LNCaP clone FGC (cell line): Measurements from ENCODE around the gene TBC1D14.

Experiments
- DNase-seq: peaks from one replicate; pipeline ENCODE4 v3.0.0-alpha.2; 2011; ENCODE audit warnings: low read depth
- H3K4me3 ChIP-seq: 2 replicates; pipeline ENCODE4 v1.5.1; 2011; ENCODE audit warnings: mild to moderate bottlenecking, low read depth, low read length, control low read depth
- TF ChIP-seq, protein P1 (sequence below): IDR thresholded peaks from 2 replicates; pipeline ENCODE4 v1.5.1; 2012; ENCODE audit warnings: mild to moderate bottlenecking; ENCODE audit not compliant: control insufficient read depth, insufficient read depth; ENCODE audit errors: extremely low read depth

The TBC1D14 gene

DNA sequence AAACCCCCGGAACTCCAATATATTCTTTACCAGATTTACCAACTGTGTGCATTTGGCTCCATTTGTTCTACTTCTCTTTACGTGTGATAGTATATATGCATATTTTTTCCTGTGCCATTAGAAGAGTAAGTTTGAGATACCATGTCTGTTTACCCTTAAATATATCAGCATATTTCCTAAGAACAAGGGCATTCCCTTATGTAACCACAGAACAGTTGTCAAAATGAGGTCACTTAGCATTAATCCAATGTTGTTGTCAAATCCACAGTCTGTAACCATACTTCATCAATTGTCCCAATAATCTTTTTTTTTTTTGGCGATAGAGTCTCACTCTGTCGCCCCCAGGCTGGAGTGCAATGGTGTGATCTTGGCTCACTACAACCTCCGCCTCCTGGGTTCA is 55.2 kb downstream of the TBC1D14 start:
- no peak for DNase-seq
- TF ChIP-seq, protein P1, sequence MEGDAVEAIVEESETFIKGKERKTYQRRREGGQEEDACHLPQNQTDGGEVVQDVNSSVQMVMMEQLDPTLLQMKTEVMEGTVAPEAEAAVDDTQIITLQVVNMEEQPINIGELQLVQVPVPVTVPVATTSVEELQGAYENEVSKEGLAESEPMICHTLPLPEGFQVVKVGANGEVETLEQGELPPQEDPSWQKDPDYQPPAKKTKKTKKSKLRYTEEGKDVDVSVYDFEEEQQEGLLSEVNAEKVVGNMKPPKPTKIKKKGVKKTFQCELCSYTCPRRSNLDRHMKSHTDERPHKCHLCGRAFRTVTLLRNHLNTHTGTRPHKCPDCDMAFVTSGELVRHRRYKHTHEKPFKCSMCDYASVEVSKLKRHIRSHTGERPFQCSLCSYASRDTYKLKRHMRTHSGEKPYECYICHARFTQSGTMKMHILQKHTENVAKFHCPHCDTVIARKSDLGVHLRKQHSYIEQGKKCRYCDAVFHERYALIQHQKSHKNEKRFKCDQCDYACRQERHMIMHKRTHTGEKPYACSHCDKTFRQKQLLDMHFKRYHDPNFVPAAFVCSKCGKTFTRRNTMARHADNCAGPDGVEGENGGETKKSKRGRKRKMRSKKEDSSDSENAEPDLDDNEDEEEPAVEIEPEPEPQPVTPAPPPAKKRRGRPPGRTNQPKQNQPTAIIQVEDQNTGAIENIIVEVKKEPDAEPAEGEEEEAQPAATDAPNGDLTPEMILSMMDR = no peak
- no peak overlapping the region for H3K4me3 ChIP-seq

DNA sequence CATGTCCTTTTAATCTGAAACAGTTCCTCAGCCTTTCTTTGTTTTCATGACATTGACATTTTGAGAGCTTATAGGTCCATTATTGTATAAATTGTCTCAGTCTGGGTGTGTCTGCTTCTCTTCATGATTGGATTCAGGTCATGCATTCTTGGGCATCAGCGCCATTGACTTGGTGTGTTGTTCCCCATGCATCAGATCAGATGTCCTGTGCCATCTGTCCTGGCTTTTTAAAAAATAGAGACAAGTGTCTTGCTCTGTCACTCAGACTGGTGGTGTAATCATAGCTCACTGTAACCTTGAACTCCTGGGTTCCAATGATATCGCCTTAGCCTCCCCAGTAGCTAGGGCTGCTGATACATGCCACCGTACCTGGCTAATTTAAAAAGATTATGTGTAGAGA is 55.7 kb downstream of the TBC1D14 start:
- no peak for DNase-seq
- TF ChIP-seq, protein P1 = no peak
- H3K4me3 ChIP-seq = no peak overlapping the region

DNA sequence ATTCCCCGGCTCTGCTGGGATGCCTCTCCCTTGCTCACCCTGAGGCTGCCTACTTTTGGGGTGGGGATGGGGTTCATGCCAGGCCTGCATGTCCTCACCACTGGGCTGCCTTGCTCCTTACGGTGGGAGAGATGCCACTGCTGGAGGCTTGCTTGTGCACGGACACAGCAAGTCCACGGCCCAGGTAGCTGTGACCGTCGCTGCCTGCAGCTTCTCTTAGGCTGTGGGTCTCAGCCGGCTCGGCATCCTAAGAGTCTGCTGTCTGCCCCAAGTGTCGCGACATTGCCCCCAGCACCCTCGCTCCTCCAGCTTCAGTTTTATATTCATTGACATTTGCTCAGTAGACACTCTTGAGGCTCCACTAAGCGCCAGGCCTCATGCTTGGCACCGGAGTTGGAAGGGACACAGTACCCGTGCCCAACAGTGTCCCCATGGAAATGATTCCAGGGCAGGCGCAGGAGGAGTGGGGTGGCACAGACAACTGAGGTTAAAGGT is 58.3 kb downstream of the TBC1D14 start:
- no peak overlapping the region for H3K4me3 ChIP-seq
- TF ChIP-seq, protein P1 = no peak
- DNase-seq = no peak

DNA sequence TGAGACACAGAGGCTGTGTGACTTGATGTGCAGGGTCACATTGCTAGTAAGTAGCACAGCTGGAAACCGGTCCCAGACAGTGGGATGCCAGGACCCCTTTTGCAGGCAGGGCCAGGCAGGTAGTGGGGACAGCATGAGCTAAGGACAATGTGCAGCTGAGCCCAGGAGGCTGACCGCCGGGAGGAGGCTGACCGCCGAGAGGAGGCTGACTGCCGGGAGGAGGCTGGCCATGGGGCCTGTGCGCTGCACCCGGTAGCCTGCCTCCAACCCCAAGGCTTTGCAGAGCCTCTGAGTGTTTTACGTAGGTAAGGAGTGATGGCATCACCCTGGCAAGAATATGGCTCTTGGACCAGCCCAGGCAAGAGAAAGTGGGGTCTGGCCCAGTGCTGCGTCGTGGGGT is 58.9 kb downstream of the TBC1D14 start:
- TF ChIP-seq, protein P1 = no peak
- H3K4me3 ChIP-seq = no peak overlapping the region
- no peak for DNase-seq

DNA sequence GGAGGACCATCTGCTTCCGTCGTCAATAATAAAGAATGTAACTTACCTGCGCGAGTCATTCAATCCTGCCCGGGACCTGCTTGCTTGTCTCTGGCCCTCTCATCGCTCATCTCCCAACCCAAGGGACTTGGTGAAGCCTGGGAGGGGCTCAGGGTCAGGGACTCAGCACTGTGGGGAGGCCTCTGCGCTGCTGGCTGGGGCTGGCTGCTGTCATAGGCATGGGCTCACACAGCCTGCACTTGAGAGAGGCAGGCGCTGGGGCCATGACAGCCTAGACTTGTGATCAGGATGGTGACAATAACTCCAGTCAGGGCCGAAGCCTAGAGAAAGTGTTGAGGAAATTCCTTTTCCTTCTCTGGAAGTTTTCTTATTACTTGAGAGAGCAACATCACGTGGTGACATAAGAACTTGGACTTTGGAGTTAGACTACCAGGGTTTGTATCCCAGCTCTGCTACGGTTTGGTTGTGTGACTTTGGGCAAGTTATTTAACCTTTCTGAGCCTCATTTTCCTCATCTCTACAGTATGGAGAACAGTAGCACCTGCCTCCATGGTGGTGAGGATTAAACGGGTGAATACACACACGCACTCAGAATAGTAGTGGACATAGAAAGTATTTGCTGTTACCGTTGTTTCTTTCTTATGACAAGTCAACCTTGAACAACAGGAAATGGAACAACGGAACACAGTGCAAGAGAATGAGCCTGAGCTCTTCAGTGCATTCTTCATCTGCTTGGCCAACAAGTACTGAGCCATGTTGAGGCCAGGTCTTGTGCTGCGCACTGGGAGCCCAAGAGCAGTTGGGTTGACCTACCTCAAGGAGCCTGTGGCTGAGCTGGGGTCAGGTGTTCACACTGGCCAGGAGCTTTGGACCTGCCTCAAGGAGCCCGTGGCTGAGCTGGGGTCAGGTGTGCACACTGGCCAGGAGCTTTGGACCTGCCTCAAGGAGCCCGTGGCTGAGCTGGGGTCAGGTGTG is 60.5 kb downstream of the TBC1D14 start:
- H3K4me3 ChIP-seq = no peak overlapping the region
- no peak for DNase-seq
- TF ChIP-seq, protein P1 = no peak

DNA sequence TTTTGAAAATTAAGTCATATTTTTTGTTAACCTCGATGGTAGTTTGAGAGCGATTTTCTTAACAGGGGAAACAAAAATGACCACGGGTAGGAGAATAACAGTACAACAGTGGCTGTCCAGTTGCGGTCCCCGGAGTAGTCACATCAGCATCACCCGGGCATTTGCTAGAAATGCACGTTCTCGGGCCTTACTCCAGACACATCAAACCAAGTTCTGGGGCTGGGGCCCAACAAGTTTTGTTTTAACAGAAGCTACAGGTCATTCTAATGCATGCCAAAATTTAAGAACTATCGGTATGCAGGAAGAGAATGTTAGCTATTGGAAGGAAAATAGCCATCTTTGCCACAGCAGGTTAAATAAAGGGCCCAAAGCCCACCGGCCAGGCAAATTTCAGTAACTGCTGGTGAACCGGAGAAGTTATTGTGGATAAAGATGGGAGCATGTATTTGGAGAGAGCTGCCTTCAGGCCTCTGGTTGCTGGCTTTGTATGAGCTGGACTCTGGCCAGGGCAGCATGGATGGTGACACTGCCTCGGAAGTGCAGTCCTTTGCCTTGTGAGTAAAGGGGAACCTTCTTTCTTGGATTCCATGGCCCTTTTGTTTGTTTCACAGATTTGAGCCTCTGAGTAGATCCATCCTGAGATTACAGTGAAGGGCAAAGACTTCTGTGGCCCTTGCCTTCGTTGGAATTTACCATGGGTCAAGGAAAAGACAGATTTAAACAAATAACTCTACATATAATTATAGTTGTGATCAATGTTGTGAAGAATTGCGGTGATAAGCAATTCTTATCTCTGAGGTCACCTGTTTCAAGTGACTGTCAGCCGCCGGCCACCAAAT is 62.1 kb downstream of the TBC1D14 start:
- no peak overlapping the region for H3K4me3 ChIP-seq
- DNase-seq = no peak
- TF ChIP-seq, protein P1 = no peak
